HepG2 (cell line): ENCODE results near the gene TPST2.

Experiments
- CREM ChIP-seq, 2 experiments: sonication (generic) in 1 of 2; formaldehyde crosslinking in 1 of 2; IDR thresholded peaks; 2 replicates each; pipeline versions ENCODE4 v1.4.0 to v1.6.1; 2016 to 2020; ENCODE audit warnings: antibody characterized with exemption in 1 of 2, mild to moderate bottlenecking in 1 of 2, missing genetic modification reagents in 1 of 2
- MAX ChIP-seq: IDR thresholded peaks from 2 replicates; pipeline ENCODE4 v1.6.1; 2012; ENCODE audit warnings: inconsistent platforms
- POLR2A ChIP-seq, 2 experiments: IDR thresholded peaks; 2 replicates each; pipeline ENCODE4 v1.6.1; 2011; ENCODE audit warnings: low read depth in 2 of 2, low read length in 2 of 2, mild to moderate bottlenecking in 1 of 2, moderate library complexity in 1 of 2; ENCODE audit not compliant: insufficient read depth in 1 of 2
- THAP9 ChIP-seq: sonication (generic); formaldehyde crosslinking; IDR thresholded peaks from 2 replicates; pipeline ENCODE4; 2020; ENCODE audit warnings: missing genetic modification reagents, mild to moderate bottlenecking, borderline replicate concordance
- TF ChIP-seq, protein P1 (sequence below): sonication (generic); formaldehyde crosslinking; IDR thresholded peaks from 2 replicates; pipeline ENCODE4 v1.5.0; 2020; ENCODE audit warnings: mild to moderate bottlenecking, missing genetic modification reagents, moderate library complexity
- TF ChIP-seq, protein P2 (sequence below): sonication (generic); formaldehyde crosslinking; IDR thresholded peaks from 2 replicates; pipeline ENCODE4 v1.4.0; 2020; ENCODE audit warnings: low read depth, mild to moderate bottlenecking, missing genetic modification reagents

GRCh38 chr22:26564181-26564580, 25.8 kb downstream of the TPST2 start:
- TF ChIP-seq, protein P1, sequence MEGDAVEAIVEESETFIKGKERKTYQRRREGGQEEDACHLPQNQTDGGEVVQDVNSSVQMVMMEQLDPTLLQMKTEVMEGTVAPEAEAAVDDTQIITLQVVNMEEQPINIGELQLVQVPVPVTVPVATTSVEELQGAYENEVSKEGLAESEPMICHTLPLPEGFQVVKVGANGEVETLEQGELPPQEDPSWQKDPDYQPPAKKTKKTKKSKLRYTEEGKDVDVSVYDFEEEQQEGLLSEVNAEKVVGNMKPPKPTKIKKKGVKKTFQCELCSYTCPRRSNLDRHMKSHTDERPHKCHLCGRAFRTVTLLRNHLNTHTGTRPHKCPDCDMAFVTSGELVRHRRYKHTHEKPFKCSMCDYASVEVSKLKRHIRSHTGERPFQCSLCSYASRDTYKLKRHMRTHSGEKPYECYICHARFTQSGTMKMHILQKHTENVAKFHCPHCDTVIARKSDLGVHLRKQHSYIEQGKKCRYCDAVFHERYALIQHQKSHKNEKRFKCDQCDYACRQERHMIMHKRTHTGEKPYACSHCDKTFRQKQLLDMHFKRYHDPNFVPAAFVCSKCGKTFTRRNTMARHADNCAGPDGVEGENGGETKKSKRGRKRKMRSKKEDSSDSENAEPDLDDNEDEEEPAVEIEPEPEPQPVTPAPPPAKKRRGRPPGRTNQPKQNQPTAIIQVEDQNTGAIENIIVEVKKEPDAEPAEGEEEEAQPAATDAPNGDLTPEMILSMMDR (CRISPR knock-in tag) = no peak
- TF ChIP-seq, protein P2, sequence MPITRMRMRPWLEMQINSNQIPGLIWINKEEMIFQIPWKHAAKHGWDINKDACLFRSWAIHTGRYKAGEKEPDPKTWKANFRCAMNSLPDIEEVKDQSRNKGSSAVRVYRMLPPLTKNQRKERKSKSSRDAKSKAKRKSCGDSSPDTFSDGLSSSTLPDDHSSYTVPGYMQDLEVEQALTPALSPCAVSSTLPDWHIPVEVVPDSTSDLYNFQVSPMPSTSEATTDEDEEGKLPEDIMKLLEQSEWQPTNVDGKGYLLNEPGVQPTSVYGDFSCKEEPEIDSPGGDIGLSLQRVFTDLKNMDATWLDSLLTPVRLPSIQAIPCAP (CRISPR knock-in tag) = no peak
- TF ChIP-seq CREM (IDR thresholded peaks at IDR 0.05) (no peak), CREM (CRISPR knock-in tag; IDR thresholded peaks at IDR 0.05) (no peak), POLR2A (IDR thresholded peaks at IDR 0.05; ENCODE audit: insufficient read depth in 1 of 2, low read depth in 2 of 2, low read length in 2 of 2) (no peak), MAX (no peak), THAP9 (CRISPR knock-in tag) (no peak)
